Neutrophil (primary cell): ENCODE measurements around the gene SCFD2.

ENCODE experiments used
- H3K27ac ChIP-seq: fragments of 200-600 bp; sonication (generic); 2 replicates; pipeline ENCODE4 v1.5.1; 2016; ENCODE audit warnings: mild to moderate bottlenecking, moderate library complexity
- H3K27me3 ChIP-seq: fragments of 200-600 bp; sonication (generic); 2 replicates; pipeline ENCODE4 v1.6.0; 2016; ENCODE audit warnings: mild to moderate bottlenecking
- H3K36me3 ChIP-seq: fragments of 200-600 bp; sonication (generic); 2 replicates; pipeline ENCODE4 v1.5.1; 2017
- H3K4me1 ChIP-seq, 2 experiments: fragments of 200-600 bp in 1 of 2; sonication (generic) in 1 of 2; 1 replicate in 1 of 2; 2 replicates in 1 of 2; pipeline versions ENCODE4 v1.5.1 to v1.6.1; 2013 to 2016; ENCODE audit warnings: low read depth in 1 of 2, low read length in 1 of 2, mild to moderate bottlenecking in 1 of 2, moderate library complexity in 1 of 2; ENCODE audit not compliant: control insufficient read depth in 1 of 2, insufficient read depth in 1 of 2
- H3K4me3 ChIP-seq, 2 experiments: fragments of 200-600 bp in 1 of 2; sonication (generic) in 1 of 2; 1 replicate in 1 of 2; 2 replicates in 1 of 2; pipeline ENCODE4 v1.5.1; 2013 to 2016; ENCODE audit warnings: low read depth in 1 of 2, low read length in 1 of 2, mild to moderate bottlenecking in 1 of 2, moderate library complexity in 1 of 2
- H3K9me3 ChIP-seq: fragments of 200-600 bp; sonication (generic); 2 replicates; pipeline ENCODE4 v1.5.1; 2016
- CTCF ChIP-seq: fragments of 200-600 bp; sonication (generic); IDR thresholded peaks from 2 replicates; pipeline ENCODE4 v1.5.1; 2016; ENCODE audit warnings: antibody characterized with exemption

Gene SCFD2

GRCh38 chr4:53326535-53326934 lies 39.3 kb downstream of the SCFD2 start:
- Histone ChIP-seq H3K4me1 (no peaks in the 10 kb centered on the region), H3K27ac (no peak overlapping the region), H3K36me3 (no peaks in the 10 kb centered on the region), H3K9me3 (no peaks in the 10 kb centered on the region), H3K4me3 (no peak overlapping the region), H3K27me3 (no peaks in the 10 kb centered on the region)
- no peak for TF ChIP-seq CTCF

DNA sequence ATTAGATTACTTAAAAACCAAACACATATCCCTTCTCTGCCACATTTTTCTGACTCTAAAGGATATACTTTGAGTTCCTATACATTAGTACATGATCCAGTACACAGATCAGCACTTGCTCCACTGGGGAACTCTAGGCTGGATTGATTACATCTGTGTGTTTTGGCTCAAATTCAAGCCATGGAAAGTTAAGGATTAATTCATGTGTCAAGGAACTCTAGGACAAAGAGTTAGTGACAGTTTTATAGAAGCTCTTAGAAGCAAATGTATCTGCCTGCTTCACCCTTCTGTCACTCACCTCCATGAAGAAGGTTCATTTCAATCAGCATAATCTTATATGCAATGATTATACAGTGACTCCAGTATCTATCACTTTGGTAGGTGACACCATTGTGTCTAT lies 43.2 kb downstream of the SCFD2 start:
- Histone ChIP-seq H3K4me3 (no peak overlapping the region), H3K27me3 (no peaks in the 10 kb centered on the region), H3K27ac (no peak overlapping the region), H3K9me3 (no peaks in the 10 kb centered on the region), H3K36me3 (no peaks in the 10 kb centered on the region), H3K4me1 (no peaks in the 10 kb centered on the region)
- no peak for TF ChIP-seq CTCF

GRCh38 chr4:53321984-53322289 lies 43.9 kb downstream of the SCFD2 start:
- no peaks in the 10 kb centered on the region for H3K9me3 ChIP-seq
- no peaks in the 10 kb centered on the region for H3K27me3 ChIP-seq
- H3K4me1 ChIP-seq: no peaks in the 10 kb centered on the region
- TF ChIP-seq CTCF: no peak
- H3K4me3 ChIP-seq: no peak overlapping the region
- no peaks in the 10 kb centered on the region for H3K36me3 ChIP-seq
- no peak overlapping the region for H3K27ac ChIP-seq

DNA sequence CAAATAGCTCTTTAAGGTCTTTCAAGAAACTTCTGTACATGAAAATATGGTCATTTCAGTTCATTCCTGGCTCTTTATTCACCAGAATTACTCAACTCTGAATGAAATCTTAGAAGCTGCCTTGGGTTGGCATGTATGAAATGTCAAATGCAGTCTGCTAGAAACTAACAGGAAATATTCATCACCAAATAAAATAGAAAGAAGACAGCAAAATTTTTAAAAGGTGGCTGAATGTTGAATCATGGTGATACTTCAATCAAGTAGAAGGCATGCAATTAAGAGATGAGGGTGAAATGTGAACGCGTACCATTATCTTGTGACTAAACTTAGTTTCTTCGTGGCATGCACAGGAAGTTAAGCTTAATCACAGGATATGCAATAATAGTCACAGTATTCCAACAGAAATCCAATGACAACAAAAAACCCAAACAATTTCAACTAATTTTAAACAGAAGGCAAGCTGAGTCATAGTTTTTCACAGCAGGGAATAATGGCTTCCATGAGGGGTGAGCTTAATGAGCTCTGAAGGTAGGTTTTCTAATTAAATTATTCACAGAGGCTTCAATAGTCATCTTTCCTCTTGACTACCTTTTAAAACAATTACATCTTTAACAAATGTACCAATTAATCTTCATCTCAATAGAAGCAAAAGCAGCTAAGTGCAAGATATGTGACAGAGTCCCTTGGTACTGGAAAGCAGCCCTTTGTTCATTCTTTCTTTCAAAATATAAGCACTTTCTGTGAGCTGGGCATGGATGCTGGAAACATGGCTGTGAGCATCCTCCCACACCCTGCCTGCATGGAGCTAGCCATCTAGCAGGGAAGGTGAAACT lies 44.5 kb downstream of the SCFD2 start:
- no peaks in the 10 kb centered on the region for H3K27me3 ChIP-seq
- H3K36me3 ChIP-seq: no peaks in the 10 kb centered on the region
- TF ChIP-seq CTCF: no peak
- H3K9me3 ChIP-seq: no peaks in the 10 kb centered on the region
- no peak overlapping the region for H3K4me3 ChIP-seq
- no peaks in the 10 kb centered on the region for H3K4me1 ChIP-seq
- no peak overlapping the region for H3K27ac ChIP-seq

DNA sequence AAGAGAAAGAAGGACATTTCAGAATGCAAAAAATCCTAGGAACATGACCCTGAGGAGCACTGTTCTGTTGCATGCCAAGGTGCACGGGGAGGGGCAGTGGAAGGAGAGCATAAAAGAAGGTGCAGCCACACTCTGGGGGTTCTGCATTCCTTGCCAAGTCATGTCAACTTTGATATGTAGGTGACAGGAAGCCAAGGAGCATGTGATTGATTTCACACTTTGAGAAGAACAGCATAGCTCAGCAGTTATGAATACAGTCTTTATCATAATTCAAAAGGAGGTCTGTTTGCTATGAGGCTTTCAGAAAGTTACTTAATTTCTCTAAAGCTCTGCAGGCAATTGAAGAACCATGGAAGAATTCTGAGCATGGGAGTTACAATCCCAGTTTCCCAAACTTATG lies 50.6 kb downstream of the SCFD2 start:
- Histone ChIP-seq H3K9me3 (no peaks in the 10 kb centered on the region), H3K27me3 (no peaks in the 10 kb centered on the region), H3K27ac (no peak overlapping the region), H3K36me3 (no peaks in the 10 kb centered on the region), H3K4me3 (no peak overlapping the region), H3K4me1 (no peaks in the 10 kb centered on the region)
- TF ChIP-seq CTCF: no peak
